Mucosa of descending colon (tissue), 3 donors: Measurements from ENCODE around the gene LRP1B. TPM values are rescaled to one million over a fixed set of nuclear protein-coding genes. Genes with fewer than 3 reads are reported as not detected.

ENCODE experiments used
- ATAC-seq: fragments of 200-7000 bp; cut with Tn5 transposase; one replicate; pipeline ENCODE4 v1.9.1; 2020; ENCODE audit warnings: mild to moderate bottlenecking, moderate library complexity
- DNase-seq, 3 donors: peaks; one replicate each; pipeline ENCODE4 v3.0.0-alpha.2; 2020
- H3K36me3 ChIP-seq: fragments of 200-600 bp; one replicate; pipeline ENCODE4 v1.8.0; 2021; ENCODE audit warnings: low read depth, mild to moderate bottlenecking
- H3K4me1 ChIP-seq: fragments of 200-600 bp; one replicate; pipeline ENCODE4 v1.8.0; 2021; ENCODE audit warnings: low read depth, mild to moderate bottlenecking
- H3K4me3 ChIP-seq: fragments of 200-600 bp; one replicate; pipeline ENCODE4 v1.8.0; 2021; ENCODE audit warnings: mild to moderate bottlenecking
- H3K9me3 ChIP-seq: fragments of 200-600 bp; one replicate; pipeline ENCODE4 v1.8.0; 2021; ENCODE audit warnings: mild to moderate bottlenecking
- intact Hi-C, 2 donors: fragments of 100-400 bp; cut with DNase I in 1 of 2; cut with micrococcal nuclease in 1 of 2; formaldehyde crosslinking; loops; one replicate each; pipeline versions ENCODE4 v1.11.0 to v1.11.1; 2022; cut with DNase I, micrococcal nuclease
- total RNA-seq, 3 donors: library from RNA; stranded (reverse); fragmentation: NEBNext Ultra II Directional in 2 of 3; extraction: Animal tissue kit (Norgen Biotek cat#: 25700) in 2 of 3; gene quantifications; one replicate each; pipeline versions ENCODE4 v1.2.1 to v1.2.4, GENCODE V29; 2021 to 2023
- TF ChIP-seq, protein P1 (sequence below): fragments of 200-600 bp; IDR thresholded peaks from one replicate; pipeline ENCODE4 v1.8.0; 2022; ENCODE audit warnings: antibody characterized with exemption, mild to moderate bottlenecking
- donor health status: DM: no; HTN: no; CAD: no; lungs with moderate emphysema.
- donor health status: DM: no; HTN: no; CAD: no.
- donor health status: DM: no; HTN: yes; CAD: no.

Gene LRP1B
- total RNA-seq, 3 donors from 2014 or later = 0.12 to 1.6 (median 0.20) TPM

DNA sequence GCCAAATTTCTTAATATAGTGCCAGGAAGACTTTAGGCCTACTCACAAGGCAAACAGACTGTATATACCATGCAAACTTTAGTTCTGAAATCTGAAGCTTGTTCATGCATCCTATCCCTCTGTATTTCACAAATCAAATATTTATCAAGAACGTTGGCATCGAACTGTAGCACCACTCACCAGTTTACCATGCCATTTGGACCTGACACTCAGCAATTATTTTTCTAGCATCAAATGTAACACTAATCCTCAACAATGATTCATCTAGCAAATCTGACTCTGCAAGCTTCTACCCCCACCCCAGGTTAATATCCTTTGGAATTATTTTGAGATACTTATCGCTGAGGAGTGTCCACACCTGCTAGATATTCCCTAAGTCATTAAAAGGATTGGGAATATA, 1506.6 kb downstream of the LRP1B start:
- no peak for ATAC-seq
- Histone ChIP-seq H3K4me3 (no peak overlapping the region), H3K36me3 (no peaks in the 10 kb centered on the region), H3K4me1 (no peaks in the 10 kb centered on the region), H3K9me3 (no peaks in the 10 kb centered on the region)
- TF ChIP-seq, protein P1, sequence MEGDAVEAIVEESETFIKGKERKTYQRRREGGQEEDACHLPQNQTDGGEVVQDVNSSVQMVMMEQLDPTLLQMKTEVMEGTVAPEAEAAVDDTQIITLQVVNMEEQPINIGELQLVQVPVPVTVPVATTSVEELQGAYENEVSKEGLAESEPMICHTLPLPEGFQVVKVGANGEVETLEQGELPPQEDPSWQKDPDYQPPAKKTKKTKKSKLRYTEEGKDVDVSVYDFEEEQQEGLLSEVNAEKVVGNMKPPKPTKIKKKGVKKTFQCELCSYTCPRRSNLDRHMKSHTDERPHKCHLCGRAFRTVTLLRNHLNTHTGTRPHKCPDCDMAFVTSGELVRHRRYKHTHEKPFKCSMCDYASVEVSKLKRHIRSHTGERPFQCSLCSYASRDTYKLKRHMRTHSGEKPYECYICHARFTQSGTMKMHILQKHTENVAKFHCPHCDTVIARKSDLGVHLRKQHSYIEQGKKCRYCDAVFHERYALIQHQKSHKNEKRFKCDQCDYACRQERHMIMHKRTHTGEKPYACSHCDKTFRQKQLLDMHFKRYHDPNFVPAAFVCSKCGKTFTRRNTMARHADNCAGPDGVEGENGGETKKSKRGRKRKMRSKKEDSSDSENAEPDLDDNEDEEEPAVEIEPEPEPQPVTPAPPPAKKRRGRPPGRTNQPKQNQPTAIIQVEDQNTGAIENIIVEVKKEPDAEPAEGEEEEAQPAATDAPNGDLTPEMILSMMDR = no peak
- DNase-seq = no peak
- intact Hi-C loops = no loop called here

DNA sequence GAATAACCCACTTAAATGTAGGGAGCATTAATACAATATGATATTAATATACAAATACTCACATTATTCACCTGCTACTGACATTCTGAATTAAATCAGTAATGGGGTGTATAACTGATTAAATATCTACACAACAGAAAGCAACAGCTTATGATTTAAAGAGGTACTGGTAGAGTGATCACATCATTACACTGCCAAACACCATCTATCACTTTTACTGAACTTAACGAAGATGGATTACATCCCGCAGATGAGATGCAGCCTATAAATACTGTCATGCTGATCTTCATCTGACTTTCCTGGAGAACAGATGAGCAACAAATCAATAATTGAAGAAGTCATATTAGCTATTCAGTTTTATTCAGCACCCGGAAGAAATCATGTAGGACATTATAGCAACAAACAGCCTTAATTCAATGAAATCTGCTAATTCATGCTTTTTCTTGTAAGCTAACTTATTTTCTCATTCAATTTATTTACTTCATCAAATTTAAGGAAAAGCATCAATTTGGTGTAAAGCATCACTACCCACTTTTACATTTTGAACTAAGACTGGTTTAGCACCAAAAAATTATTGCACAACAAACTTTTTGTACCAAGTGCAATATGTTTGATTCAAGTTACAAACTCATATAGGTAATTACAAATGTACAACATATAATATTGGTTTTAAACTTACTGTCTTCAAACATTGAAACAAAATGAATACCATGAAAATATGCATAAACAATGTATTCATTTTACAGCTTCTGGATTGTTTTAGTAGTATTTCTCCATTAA, 1509.0 kb downstream of the LRP1B start:
- no peaks in the 10 kb centered on the region for H3K4me1 ChIP-seq
- intact Hi-C loops = no loop called here
- H3K9me3 ChIP-seq = no peaks in the 10 kb centered on the region
- no peak for ATAC-seq
- no peak for DNase-seq
- no peaks in the 10 kb centered on the region for H3K36me3 ChIP-seq
- TF ChIP-seq, protein P1 = no peak
- H3K4me3 ChIP-seq = no peak overlapping the region

DNA sequence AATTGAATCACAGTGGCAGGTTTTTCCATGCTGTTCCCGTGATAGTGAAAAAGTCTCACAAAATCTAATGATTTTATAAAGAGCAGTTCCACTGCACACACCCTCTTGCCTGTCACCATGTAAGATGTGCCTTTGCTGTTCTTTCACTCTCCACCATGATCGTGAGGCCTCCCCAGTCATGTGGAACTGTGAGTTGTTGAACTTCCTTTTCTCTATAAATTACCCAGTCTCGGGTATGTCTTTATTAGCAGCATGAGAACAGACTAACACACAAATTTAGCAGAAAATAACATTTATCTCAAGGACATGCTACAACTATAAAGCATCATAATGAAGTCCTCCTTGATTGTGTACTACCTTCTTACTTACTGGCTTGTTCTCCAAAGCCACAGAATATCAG, 1526.0 kb downstream of the LRP1B start:
- TF ChIP-seq, protein P1 = no peak
- intact Hi-C loops = no loop called here
- no peaks in the 10 kb centered on the region for H3K36me3 ChIP-seq
- no peak overlapping the region for H3K4me3 ChIP-seq
- no peaks in the 10 kb centered on the region for H3K4me1 ChIP-seq
- DNase-seq (no peak), ATAC-seq (no peak)
- H3K9me3 ChIP-seq = no peaks in the 10 kb centered on the region

DNA sequence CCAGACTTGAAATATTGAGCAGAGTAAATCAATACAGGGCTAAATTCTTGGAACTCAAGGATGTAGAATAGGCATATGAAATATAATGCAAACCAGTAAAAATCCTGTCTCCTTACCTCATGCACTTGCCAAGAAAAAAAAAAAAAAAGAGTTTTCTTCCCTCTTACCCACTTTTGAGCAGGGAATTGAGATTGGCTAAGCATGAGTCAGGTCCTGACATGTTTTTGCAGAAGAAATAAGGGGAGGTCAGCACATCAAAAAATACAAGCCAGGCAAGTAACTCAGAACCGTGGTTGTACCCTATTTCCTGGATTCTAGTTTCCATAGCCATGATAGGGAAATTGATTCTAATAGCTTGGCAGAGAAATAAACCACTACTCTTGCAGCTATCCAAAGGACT, 1526.7 kb downstream of the LRP1B start:
- no peak for DNase-seq
- Histone ChIP-seq H3K9me3 (no peaks in the 10 kb centered on the region), H3K36me3 (no peaks in the 10 kb centered on the region), H3K4me1 (no peaks in the 10 kb centered on the region), H3K4me3 (no peak overlapping the region)
- TF ChIP-seq, protein P1 = no peak
- intact Hi-C loops = no loop called here
- no peak for ATAC-seq

DNA sequence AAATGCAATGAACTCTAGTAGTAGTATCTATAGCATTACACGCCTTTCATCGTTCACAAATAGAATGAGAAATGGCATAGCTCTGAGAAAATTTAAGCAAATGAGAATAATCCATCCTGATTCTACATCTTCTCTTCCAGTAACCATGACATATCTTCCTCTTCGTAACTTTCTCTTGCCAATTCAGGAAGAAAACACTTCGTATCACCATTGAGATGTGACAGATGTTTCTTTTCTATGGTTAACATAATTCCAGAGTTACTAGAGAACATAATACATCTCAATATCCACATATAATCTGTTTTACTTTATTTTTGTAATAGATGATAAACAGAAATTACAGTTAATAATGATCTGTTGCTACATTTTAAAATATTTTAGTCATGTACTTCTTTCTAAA, 1527.4 kb downstream of the LRP1B start:
- H3K4me3 ChIP-seq = no peak overlapping the region
- H3K4me1 ChIP-seq = no peaks in the 10 kb centered on the region
- DNase-seq (no peak), ATAC-seq (no peak)
- TF ChIP-seq, protein P1 = no peak
- no peaks in the 10 kb centered on the region for H3K9me3 ChIP-seq
- no peaks in the 10 kb centered on the region for H3K36me3 ChIP-seq
- intact Hi-C loops = no loop called here
